ENCODE data around the gene FZR1. TPM values are rescaled to one million over a fixed set of nuclear protein-coding genes. Genes with fewer than 3 reads are reported as not detected.

FZR1 gene
- total and polyA plus RNA-seq, 9 of the 15 experiments (the other 6 are each of a cell fraction or from before 2014, with no cell fraction given): 0.18 to 48.0 (median 22.2) TPM

- no peak; the same call in 1 of the 2 replicates for TF ChIP-seq IRF9 (tag; IDR thresholded peaks at IDR 0.05)
- TF ChIP-seq CHD7 (IDR thresholded peaks at IDR 0.05; ENCODE audit: low read depth, low read length): no peak
- no peak for TF ChIP-seq ZNF717 (CRISPR knock-in tag; IDR thresholded peaks at IDR 0.05)
- no peak for TF ChIP-seq PCBP1 (IDR thresholded peaks at IDR 0.05; ENCODE audit: low read depth, low read length, poor library complexity, severe bottlenecking)
Observed at GRCh38 chr19:3520166-3521103, 14.3 kb downstream of the FZR1 start (continued).
